Tibial nerve (tissue), 4 donors: ENCODE measurements around the gene MAD2L2.

Experiments used
- EP300 ChIP-seq, 2 donors: sonication (generic); formaldehyde crosslinking; IDR thresholded peaks; one replicate each; pipeline ENCODE4 v1.6.1; 2017; ENCODE audit warnings: antibody characterized with exemption in 2 of 2, mild to moderate bottlenecking in 1 of 2
- TF ChIP-seq, protein P1 (sequence below), 5 experiments: fragments of 200-600 bp in 3 of 5; fragments of 450-650 bp in 2 of 5; sonication (generic) in 3 of 5; IDR thresholded peaks; one replicate each; pipeline ENCODE4 v1.5.1; 2016 to 2019; ENCODE audit warnings: antibody characterized with exemption in 5 of 5, mild to moderate bottlenecking in 3 of 5, moderate library complexity in 2 of 5

- TF ChIP-seq EP300 (IDR thresholded peaks at IDR 0.05), result peak; percentile 25 to 29
- TF ChIP-seq, protein P1, sequence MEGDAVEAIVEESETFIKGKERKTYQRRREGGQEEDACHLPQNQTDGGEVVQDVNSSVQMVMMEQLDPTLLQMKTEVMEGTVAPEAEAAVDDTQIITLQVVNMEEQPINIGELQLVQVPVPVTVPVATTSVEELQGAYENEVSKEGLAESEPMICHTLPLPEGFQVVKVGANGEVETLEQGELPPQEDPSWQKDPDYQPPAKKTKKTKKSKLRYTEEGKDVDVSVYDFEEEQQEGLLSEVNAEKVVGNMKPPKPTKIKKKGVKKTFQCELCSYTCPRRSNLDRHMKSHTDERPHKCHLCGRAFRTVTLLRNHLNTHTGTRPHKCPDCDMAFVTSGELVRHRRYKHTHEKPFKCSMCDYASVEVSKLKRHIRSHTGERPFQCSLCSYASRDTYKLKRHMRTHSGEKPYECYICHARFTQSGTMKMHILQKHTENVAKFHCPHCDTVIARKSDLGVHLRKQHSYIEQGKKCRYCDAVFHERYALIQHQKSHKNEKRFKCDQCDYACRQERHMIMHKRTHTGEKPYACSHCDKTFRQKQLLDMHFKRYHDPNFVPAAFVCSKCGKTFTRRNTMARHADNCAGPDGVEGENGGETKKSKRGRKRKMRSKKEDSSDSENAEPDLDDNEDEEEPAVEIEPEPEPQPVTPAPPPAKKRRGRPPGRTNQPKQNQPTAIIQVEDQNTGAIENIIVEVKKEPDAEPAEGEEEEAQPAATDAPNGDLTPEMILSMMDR (IDR thresholded peaks at IDR 0.05), result peak; percentile 90 to 97 (median 93)
These were observed 38.5 kb upstream of the MAD2L2 start for GRCh38 chr1:11719313-11720032.
